Fibroblast of peridontal ligament (primary cell): ENCODE measurements around the gene YPEL5.

Experiments
- DNase-seq: peaks from one replicate; pipeline ENCODE4 v3.0.0-alpha.2; 2010; ENCODE audit errors: extremely low read depth

YPEL5 gene

GRCh38 chr2:30165050-30165520 lies 18.3 kb downstream of the YPEL5 start:
- peak; percentile 92 for DNase-seq

- no peak for DNase-seq
Observed at GRCh38 chr2:30165617-30166016, 18.8 kb downstream of the YPEL5 start.

GRCh38 chr2:30172627-30173026 lies 25.8 kb downstream of the YPEL5 start:
- DNase-seq: no peak

DNA sequence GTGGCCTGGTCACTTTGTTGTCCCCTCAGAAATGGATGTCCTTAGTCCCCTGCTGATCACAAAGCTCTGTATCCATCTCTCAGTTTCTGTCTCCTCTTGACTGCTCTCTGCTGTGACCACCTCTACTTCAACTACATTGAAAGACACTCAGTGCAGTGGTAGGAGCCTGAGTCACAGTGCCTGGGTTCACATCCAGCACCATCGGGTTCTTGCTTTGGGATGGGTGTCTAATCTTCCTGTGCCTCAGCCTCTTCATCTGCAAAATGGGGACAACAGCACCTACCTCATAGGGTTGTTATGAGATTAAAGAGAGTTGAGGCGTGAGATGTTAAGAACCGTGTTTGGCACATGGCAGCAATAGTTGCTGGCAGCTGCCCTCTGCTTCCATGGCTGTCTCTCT lies 30.6 kb downstream of the YPEL5 start:
- no peak for DNase-seq

GRCh38 chr2:30177956-30178355 lies 31.1 kb downstream of the YPEL5 start:
- DNase-seq: no peak

DNA sequence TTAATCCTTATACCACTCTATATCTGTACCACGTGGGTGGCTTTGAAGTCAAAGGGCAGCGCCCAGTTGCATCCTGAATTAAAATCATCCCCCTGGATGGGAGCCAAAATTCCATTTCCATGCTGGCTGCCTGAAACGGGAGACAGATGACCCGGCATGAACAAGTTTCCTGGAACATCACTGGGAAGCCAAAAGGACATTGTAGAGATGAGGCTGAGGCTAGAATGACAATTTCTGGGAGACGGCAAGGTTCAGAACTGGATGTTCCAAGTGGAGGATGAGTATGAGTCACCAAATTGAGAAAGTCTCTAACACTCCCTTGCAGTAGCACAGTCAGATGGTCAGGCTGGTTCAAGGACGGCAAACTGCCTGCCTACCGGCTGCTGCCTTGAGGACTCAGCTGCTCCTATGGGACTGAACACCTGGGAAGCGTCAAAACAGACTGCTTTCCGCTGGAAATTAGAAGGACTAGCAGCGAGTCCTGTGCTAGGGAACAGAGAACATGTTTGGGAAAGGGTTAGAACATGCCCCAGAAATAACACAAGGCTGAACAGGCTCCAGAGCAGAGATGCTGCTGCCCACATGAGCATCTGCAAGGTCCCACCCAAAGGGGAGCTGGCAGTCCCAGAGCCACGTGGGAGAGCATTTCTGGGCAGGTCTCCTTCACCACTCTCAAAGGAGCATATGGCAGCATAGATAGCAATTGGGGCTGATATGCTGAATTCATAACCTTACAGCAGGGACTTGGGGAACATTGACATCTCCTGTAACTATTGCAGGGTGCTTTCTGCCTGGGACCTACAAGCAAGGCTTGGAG lies 32.0 kb downstream of the YPEL5 start:
- DNase-seq: peak; percentile 43

- DNase-seq: no peak
Observed at GRCh38 chr2:30179536-30179935, 32.7 kb downstream of the YPEL5 start.

DNA sequence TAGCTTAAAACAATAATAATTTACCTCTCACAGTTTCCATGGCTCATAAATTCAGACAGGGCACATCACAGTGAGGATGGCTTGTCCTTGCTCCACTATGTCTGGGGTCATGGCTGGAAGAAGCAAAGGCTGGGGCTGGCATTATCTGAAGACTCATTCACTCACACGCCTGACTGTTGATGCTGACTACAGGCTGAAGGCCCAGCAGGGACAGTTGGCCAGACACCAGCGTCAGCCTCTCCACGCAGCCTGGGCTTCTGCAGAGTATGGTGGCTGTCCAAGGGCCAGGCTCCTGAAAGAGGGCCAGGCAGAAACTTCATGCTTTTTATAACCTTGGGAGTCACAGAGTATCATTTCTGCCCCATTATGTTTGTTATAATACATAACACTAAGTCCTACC lies 33.4 kb downstream of the YPEL5 start:
- DNase-seq: no peak

GRCh38 chr2:30181176-30181575 lies 34.4 kb downstream of the YPEL5 start:
- no peak for DNase-seq

- no peak for DNase-seq
Observed at GRCh38 chr2:30184035-30184434, 37.2 kb downstream of the YPEL5 start.

- DNase-seq: no peak
Observed at GRCh38 chr2:30185178-30185577, 38.4 kb downstream of the YPEL5 start.

DNA sequence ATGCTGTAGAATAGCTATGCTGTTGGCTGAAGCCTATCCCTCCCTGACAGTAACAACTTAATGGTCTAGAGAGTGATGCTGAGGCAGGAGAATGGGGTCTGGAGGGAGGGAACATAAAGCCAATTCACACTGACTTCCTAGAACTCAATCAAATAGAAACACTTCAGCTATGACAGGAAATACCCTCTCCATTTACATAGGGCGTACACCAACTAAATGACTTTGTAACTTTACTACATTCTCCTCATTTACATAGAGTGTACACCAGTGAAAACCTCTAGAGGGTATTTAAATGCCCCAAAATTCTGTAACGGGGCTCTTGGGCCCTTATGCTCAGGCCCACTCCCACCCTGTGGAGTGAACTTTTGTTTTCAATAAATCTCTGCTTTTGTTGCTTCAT lies 41.5 kb downstream of the YPEL5 start:
- DNase-seq: no peak

- DNase-seq: no peak
Observed at GRCh38 chr2:30190637-30191036, 43.8 kb downstream of the YPEL5 start.

DNA sequence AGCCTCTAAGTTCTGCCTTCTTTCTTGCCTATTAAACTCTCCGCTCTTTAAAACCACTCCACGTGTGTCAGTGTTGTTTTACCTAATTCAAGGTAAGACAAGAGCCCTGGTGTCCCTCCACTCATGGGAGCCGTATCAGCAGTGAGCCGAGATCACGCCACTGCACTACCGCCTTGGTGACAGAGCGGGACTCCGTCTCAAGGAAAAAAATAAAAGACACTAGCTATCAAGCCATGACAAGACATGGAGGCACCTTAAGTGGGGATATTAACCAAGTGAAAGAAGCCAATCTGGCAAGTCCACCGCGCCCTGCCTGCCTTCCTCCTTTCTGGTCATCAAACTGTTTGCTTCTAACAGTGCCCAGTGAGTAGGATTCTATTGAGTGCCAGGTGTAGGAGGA lies 44.3 kb downstream of the YPEL5 start:
- DNase-seq: no peak

GRCh38 chr2:30191819-30192271 lies 45.0 kb downstream of the YPEL5 start:
- DNase-seq: no peak

- no peak for DNase-seq
Observed at GRCh38 chr2:30192314-30192713, 45.5 kb downstream of the YPEL5 start.

GRCh38 chr2:30193104-30193681 lies 46.4 kb downstream of the YPEL5 start:
- DNase-seq: no peak

GRCh38 chr2:30194421-30194820 lies 47.6 kb downstream of the YPEL5 start:
- no peak for DNase-seq

- no peak for DNase-seq
Observed at GRCh38 chr2:30195016-30195415, 48.2 kb downstream of the YPEL5 start.

- no peak for DNase-seq
Observed at GRCh38 chr2:30197570-30198192, 50.9 kb downstream of the YPEL5 start.

DNA sequence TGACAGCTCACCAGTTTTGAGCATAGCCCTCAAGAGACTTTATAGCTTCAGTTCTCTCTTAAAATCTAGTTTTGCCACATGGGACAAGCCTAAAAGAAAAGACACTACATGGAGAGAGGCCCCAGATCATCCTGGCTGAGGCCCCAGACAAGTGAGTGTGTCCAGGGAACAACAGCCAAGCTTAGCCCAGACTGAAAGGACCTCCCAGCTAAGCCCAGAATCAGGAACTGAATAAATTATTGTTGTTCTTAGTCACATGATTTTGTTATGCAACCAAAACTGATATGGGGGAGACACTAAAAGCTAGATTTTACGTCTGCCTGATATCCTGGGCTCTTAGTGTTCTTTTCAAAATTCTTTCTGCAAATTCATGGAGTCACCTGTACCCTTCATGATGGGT lies 55.2 kb downstream of the YPEL5 start:
- DNase-seq: no peak

DNA sequence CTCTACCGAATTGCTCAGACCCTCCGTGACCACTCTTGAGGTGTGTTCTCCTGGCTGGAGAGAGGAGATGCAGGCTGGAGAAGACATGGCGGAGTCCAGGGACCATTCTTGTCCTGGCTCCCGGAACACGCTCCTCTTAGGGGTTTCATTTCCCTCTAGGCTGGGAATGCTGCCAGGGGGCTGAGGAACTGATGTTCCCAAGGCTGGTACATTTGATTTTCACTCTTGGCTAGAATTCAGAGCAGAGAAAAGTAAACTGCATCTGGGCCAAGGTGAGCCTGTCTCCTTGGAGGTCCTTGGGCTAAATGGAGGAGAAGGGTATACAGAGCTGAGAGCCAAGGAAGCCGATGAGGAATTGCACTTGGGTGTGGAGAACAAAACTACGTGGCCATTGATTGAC lies 56.3 kb downstream of the YPEL5 start:
- no peak for DNase-seq

DNA sequence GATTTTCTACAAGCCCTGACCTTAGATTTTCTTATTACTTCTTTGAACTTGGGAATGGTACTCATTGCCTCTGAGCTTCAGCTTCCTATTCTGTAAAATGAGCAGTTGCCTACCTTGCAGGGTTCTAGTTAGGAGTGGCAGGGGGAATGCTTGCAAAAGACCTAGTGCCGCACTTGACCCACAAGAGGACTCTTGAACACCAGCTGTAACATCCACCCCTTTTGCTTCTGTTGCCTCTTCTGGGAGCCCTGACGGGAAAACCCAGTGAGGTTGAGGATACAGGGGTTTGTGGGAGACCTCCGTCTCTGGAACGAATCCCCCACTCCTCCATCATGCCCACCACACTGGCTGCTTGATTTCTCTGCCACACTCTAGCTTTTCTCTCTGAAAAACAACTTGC lies 57.5 kb downstream of the YPEL5 start:
- DNase-seq: no peak
